Endothelial cell of umbilical vein (primary cell): ENCODE results near the gene MOB3B. TPM values are rescaled to one million over a fixed set of nuclear protein-coding genes. Genes with fewer than 3 reads are reported as not detected.

ENCODE experiments used
- BruUV-seq: library from RNA; stranded (reverse); fragments of 400-500 nt; replicated peaks from 2 replicates; lab custom pipeline; 2021; lab: Mats Ljungman, UMichigan
- CTCF ChIA-PET: fragments of 300-600, 350-600 bp; sonication (Branson Sonifier 250); formaldehyde crosslinking; loops from one replicate; lab custom pipeline; 2021; ENCODE audit warnings: antibody characterized with exemption, inconsistent platforms; lab: Charles Lee
- POLR2A ChIA-PET: fragments of 300-600, 350-600 bp; sonication (Branson Sonifier 250); formaldehyde crosslinking; loops from one replicate; lab custom pipeline; 2021; ENCODE audit warnings: antibody characterized with exemption, inconsistent platforms; lab: Charles Lee
- DNase-seq: peaks from one replicate; pipeline ENCODE4 v3.0.0-alpha.2; 2011; ENCODE audit warnings: low read depth, low spot score
- FAIRE-seq: peaks from 2 replicates; lab custom pipeline; 2011; peaks lifted over from hg19 to GRCh38; lab: Jason Lieb, UNC
- H2AFZ ChIP-seq: 2 replicates; pipeline ENCODE4 v1.6.0; 2012; ENCODE audit warnings: low read depth, low read length, control low read depth, inconsistent platforms
- H3K27ac ChIP-seq: 2 replicates; pipeline ENCODE4 v1.5.1; 2011; ENCODE audit warnings: low read depth, mild to moderate bottlenecking, control low read depth, low read length, moderate library complexity; ENCODE audit not compliant: insufficient read depth
- H3K27me3 ChIP-seq, 2 experiments: 2 replicates each; pipeline versions ENCODE4 v1.6.0 to v1.6.1; 2011; ENCODE audit warnings: low read length in 2 of 2, mixed read lengths in 1 of 2; ENCODE audit not compliant: control insufficient read depth in 2 of 2, insufficient read depth in 2 of 2
- H3K36me3 ChIP-seq, 2 experiments: 2 replicates in 1 of 2; 3 replicates in 1 of 2; pipeline ENCODE4 v1.5.1; 2011; ENCODE audit warnings: low read length in 2 of 2, mild to moderate bottlenecking in 1 of 2, moderate library complexity in 1 of 2; ENCODE audit not compliant: control insufficient read depth in 2 of 2, insufficient read depth in 2 of 2; ENCODE audit errors: extremely low read depth in 1 of 2
- H3K4me1 ChIP-seq: 3 replicates; pipeline ENCODE4 v1.5.1; 2011; ENCODE audit warnings: mild to moderate bottlenecking, low read length; ENCODE audit not compliant: control insufficient read depth, insufficient read depth; ENCODE audit errors: extremely low read depth
- H3K4me2 ChIP-seq: 2 replicates; pipeline ENCODE4 v1.6.1; 2011; ENCODE audit warnings: low read length, control low read depth, mixed read lengths; ENCODE audit not compliant: insufficient read depth
- H3K4me3 ChIP-seq, 3 experiments: fragments of 200-600 bp in 1 of 3; sonication (generic), shearing (Covaris generic) in 1 of 3; replicated peaks in 1 of 3; 2 replicates each; pipeline ENCODE4 v1.5.1; 2011 to 2016; ENCODE audit warnings: control low read depth in 3 of 3, low read length in 3 of 3, mild to moderate bottlenecking in 2 of 3, inconsistent platforms in 1 of 3, low read depth in 1 of 3, moderate library complexity in 1 of 3; ENCODE audit not compliant: insufficient read depth in 1 of 3
- H3K79me2 ChIP-seq: 2 replicates; pipeline ENCODE4 v1.6.0; 2012; ENCODE audit warnings: low read length, inconsistent platforms; ENCODE audit not compliant: control insufficient read depth, insufficient read depth
- H3K9ac ChIP-seq: replicated peaks from 2 replicates; pipeline ENCODE3; 2011; ENCODE audit warnings: low read length, control low read depth; ENCODE audit not compliant: insufficient read depth; ENCODE audit errors: extremely low read depth
- H3K9me1 ChIP-seq: replicated peaks from 3 replicates; pipeline ENCODE4 v1.6.0; 2011; ENCODE audit warnings: mild to moderate bottlenecking, low read length; ENCODE audit not compliant: control insufficient read depth, insufficient read depth; ENCODE audit errors: extremely low read depth
- H3K9me3 ChIP-seq: replicated peaks from 2 replicates; pipeline ENCODE4 v1.5.1; 2012; ENCODE audit warnings: low read length, inconsistent platforms; ENCODE audit not compliant: control insufficient read depth, insufficient read depth
- H4K20me1 ChIP-seq: replicated peaks from 2 replicates; pipeline ENCODE3; 2011; ENCODE audit warnings: mild to moderate bottlenecking, low read length; ENCODE audit not compliant: control insufficient read depth, insufficient read depth; ENCODE audit errors: extremely low read depth
- CTCF ChIP-seq, 2 donors: IDR thresholded peaks; 1 replicate in 1 of 2; 2 replicates in 1 of 2; pipeline ENCODE4 v1.5.1; 2011; ENCODE audit warnings: low read length in 2 of 2, mild to moderate bottlenecking in 2 of 2, moderate library complexity in 2 of 2, control low read depth in 1 of 2, inconsistent platforms in 1 of 2, low read depth in 1 of 2; ENCODE audit not compliant: insufficient read depth in 1 of 2; ENCODE audit errors: extremely low read depth in 1 of 2
- EZH2 ChIP-seq: IDR thresholded peaks from 2 replicates; pipeline ENCODE4 v1.6.1; 2012; ENCODE audit warnings: borderline replicate concordance, low read depth, mild to moderate bottlenecking, moderate library complexity, low read length, inconsistent platforms; ENCODE audit not compliant: severe bottlenecking
- FOS ChIP-seq: IDR thresholded peaks from 2 replicates; pipeline ENCODE4 v1.6.1; 2011; ENCODE audit warnings: mild to moderate bottlenecking, low read length, moderate library complexity, borderline replicate concordance; ENCODE audit not compliant: insufficient read depth
- GATA2 ChIP-seq: IDR thresholded peaks from 2 replicates; pipeline ENCODE4 v1.7.0; 2011; ENCODE audit warnings: low read depth, mild to moderate bottlenecking, moderate library complexity, mixed read lengths, low read length; ENCODE audit not compliant: insufficient read length, insufficient read depth
- JUN ChIP-seq: IDR thresholded peaks from 2 replicates; pipeline ENCODE4 v1.6.1; 2011; ENCODE audit warnings: borderline replicate concordance, low read depth; ENCODE audit not compliant: insufficient read length, insufficient read depth
- MAX ChIP-seq: IDR thresholded peaks from 2 replicates; pipeline ENCODE4 v1.6.1; 2011; ENCODE audit not compliant: insufficient read depth, insufficient read length
- MYC ChIP-seq: IDR thresholded peaks from one replicate; pipeline ENCODE4 v1.6.1; 2011; ENCODE audit warnings: mild to moderate bottlenecking, low read depth, low read length
- POLR2A ChIP-seq: IDR thresholded peaks from 2 replicates; pipeline ENCODE4 v1.6.1; 2012; ENCODE audit warnings: low read depth, mild to moderate bottlenecking, control low read depth, low read length
- POLR2AphosphoS5 ChIP-seq: IDR thresholded peaks from 2 replicates; pipeline ENCODE4 v1.6.1; 2012; ENCODE audit warnings: low read depth, mild to moderate bottlenecking, control low read depth, low read length, moderate library complexity; ENCODE audit not compliant: insufficient read depth
- dilution Hi-C: fragments of 300-500 bp; cut with MboI; formaldehyde crosslinking; loops from one replicate; pipeline ENCODE4 v1.15.0; 2019; ENCODE audit warnings: low sequenced_read_pairs; ENCODE audit not compliant: extremely low pct_ligation_motif_present
- intact Hi-C: fragments of 100-400 bp; cut with micrococcal nuclease; formaldehyde crosslinking; loops from one replicate; pipeline ENCODE4 v1.10.0; 2022
- polyA plus RNA-seq, 4 experiments: library from polyadenylated mRNA; depleted of rRNA in 3 of 4; stranded (reverse) in 3 of 4; unstranded in 1 of 4; fragments of >200 nt; gene quantifications; 2 replicates each; pipeline versions ENCODE4 v1.2.1 to v1.2.3, GENCODE V29; 2011 to 2012; ENCODE audit warnings: missing spikeins in 1 of 4
- total RNA-seq: library from RNA; stranded (reverse); gene quantifications from 2 replicates; pipeline ENCODE4 v1.2.3, GENCODE V29; 2021

Gene MOB3B
- total and polyA plus RNA-seq, 2 donors (not counting 3 experiments of a cell fraction or from before 2014, with no cell fraction given): 0.03 TPM; not detected in 1

- FAIRE-seq: no peak
Observed at GRCh38 chr9:27437652-27438373, 91.8 kb downstream of the MOB3B start.

More at GRCh38 chr9:27437652-27438373, 91.8 kb downstream of the MOB3B start:
- dilution Hi-C loops: no loop called here
- BruUV-seq: no TSS peak
- Histone ChIP-seq H3K27me3 (no peaks in the 10 kb centered on the region), H3K36me3 (no peaks in the 10 kb centered on the region), H3K79me2 (no peaks in the 10 kb centered on the region), H3K4me1 (no peaks in the 10 kb centered on the region), H3K9me3 (no peaks in the 10 kb centered on the region), H3K27ac (no peak overlapping the region), H3K4me3 (no peak overlapping the region), H2AFZ (no peak overlapping the region), H4K20me1 (no peaks in the 10 kb centered on the region), H3K4me2 (no peak overlapping the region), H3K9me1 (no peaks in the 10 kb centered on the region), H3K9ac (no peak overlapping the region)
- ChIA-PET POLR2A (no interaction called here), CTCF (interaction anchor here (1.3 kb wide), 1 partner anchor 24 kb away, joined by 3 read pairs; no protein-coding TSS in a partner anchor)
- no peak for TF ChIP-seq CTCF (IDR thresholded peaks at IDR 0.05; ENCODE audit: extremely low read depth in 1 of 2, insufficient read depth in 1 of 2, low read depth in 1 of 2, low read length in 2 of 2)
- TF ChIP-seq MYC: no peak
- no peak for TF ChIP-seq JUN
- no peak for TF ChIP-seq GATA2
- no peak for TF ChIP-seq POLR2AphosphoS5
- no peak for TF ChIP-seq EZH2
- TF ChIP-seq MAX: no peak
- TF ChIP-seq FOS: no peak
- no peak for TF ChIP-seq POLR2A
- intact Hi-C loops: no loop called here
- DNase-seq: no peak
